Hair follicle dermal papilla cell (primary cell): Measurements from ENCODE around the gene IL17C. TPM values are rescaled to one million over a fixed set of nuclear protein-coding genes. Genes with fewer than 3 reads are reported as not detected.

ENCODE experiments used
- total RNA-seq: library from RNA; depleted of rRNA; stranded (reverse); fragments of >200 nt; gene quantifications from 2 replicates; pipeline ENCODE4 v1.2.3, GENCODE V29; 2012

Gene IL17C
- total RNA-seq = not detected in 2 replicates

GRCh38 chr16:88638323-88639230 lies at the start of gene IL17C:
IL17C (plus strand) TSS chr16:88638572; CDS start chr16:88638642, 70 bp downstream.

GRCh38 chr16:88650749-88651275 lies 12.4 kb downstream of the IL17C start, which contains the start of gene CYBA:
CYBA (minus strand) TSS chr16:88651053; CDS start chr16:88651013, 40 bp downstream.

GRCh38 chr16:88662843-88663606 lies 24.7 kb downstream of the IL17C start, which contains the start of gene MVD:
MVD (minus strand) TSS chr16:88663091; CDS start chr16:88663080, 11 bp downstream.

GRCh38 chr16:88686439-88687253 lies 48.3 kb downstream of the IL17C start, which contains the start of gene SNAI3:
SNAI3 (minus strand) TSS chr16:88686507; CDS start chr16:88686406, 101 bp downstream.

Other genes starting within 250 kb of the IL17C start
- gene ZFPM1, start 185.3 kb upstream of the IL17C start, total RNA-seq = 0.49 and 1.3 TPM in 2 replicates
- 10.4 and 13.3 TPM in 2 replicates for gene ZC3H18, start 68.2 kb upstream of the IL17C start, total RNA-seq
- 112 and 228 TPM in 2 replicates for gene CYBA, start 12.5 kb downstream of the IL17C start, total RNA-seq
- gene MVD, start 24.5 kb downstream of the IL17C start, total RNA-seq = 111 and 124 TPM in 2 replicates
- 0.12 TPM in 1 of 2 replicates, not detected in the other for gene SNAI3, start 47.9 kb downstream of the IL17C start, total RNA-seq
- gene RNF166, start 67.8 kb downstream of the IL17C start, total RNA-seq = 14.6 and 15.4 TPM in 2 replicates
- 20.1 and 21.4 TPM in 2 replicates for gene CTU2, start 67.9 kb downstream of the IL17C start, total RNA-seq
- 135 and 158 TPM in 2 replicates for gene PIEZO1, start 146.6 kb downstream of the IL17C start, total RNA-seq
- gene CDT1, start 165.2 kb downstream of the IL17C start, total RNA-seq = 1.2 and 2.8 TPM in 2 replicates
- 39.3 and 50.5 TPM in 2 replicates for gene APRT, start 173.4 kb downstream of the IL17C start, total RNA-seq
- gene GALNS, start 218.4 kb downstream of the IL17C start, total RNA-seq = 40.9 and 50.5 TPM in 2 replicates
- gene TRAPPC2L, start 218.6 kb downstream of the IL17C start, total RNA-seq = 41.2 and 43.8 TPM in 2 replicates
- gene PABPN1L, start 228.1 kb downstream of the IL17C start, total RNA-seq = not detected in 2 replicates